Measurements from ENCODE around the gene LSS. TPM values are rescaled to one million over a fixed set of nuclear protein-coding genes. Genes with fewer than 3 reads are reported as not detected.

LSS gene
- total and polyA plus RNA-seq, 4 donors, result 27.6 to 194 (median 89.3) TPM

DNA sequence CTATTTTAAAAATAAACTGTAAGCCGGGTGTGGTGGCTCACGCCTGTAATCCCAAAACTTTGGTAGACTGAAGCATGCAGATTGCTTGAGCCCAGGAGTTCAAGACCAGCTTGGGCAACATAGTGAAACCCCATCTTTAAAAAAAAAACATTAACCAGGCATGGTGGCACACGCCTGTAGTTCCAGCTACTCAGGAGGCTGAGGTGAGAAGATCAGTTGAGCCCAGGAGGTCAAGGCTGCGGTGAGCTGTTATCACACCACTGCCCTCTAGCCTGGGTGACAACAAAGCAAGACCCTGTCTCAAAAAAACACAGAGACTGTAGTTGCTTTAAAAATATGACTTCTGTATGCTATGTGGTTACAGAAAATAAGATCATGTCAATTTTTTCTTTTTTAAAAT lies 24.3 kb upstream of the LSS start:
- no peak overlapping the region for H3K9ac ChIP-seq (ENCODE audit: low read depth in 1 of 2, low read length in 2 of 2)
- no peak overlapping the region for H3K27ac ChIP-seq (ENCODE audit: low read depth in 1 of 2, low read length in 2 of 2)
- no peaks in the 10 kb centered on the region for H3K27me3 ChIP-seq (ENCODE audit: control insufficient read depth in 4 of 4, insufficient read depth in 4 of 4, low read length in 3 of 4)
- TF ChIP-seq HNF4G (IDR thresholded peaks at IDR 0.05) (no peak), JUND (IDR thresholded peaks at IDR 0.05) (no peak), HNF4A (conservative IDR thresholded peaks at IDR 0.05) (no peak), FOXA1 (IDR thresholded peaks at IDR 0.05) (no peak), RXRA (IDR thresholded peaks at IDR 0.05) (no peak), EGR1 (IDR thresholded peaks at IDR 0.05; ENCODE audit: low read depth in 2 of 2) (no peak), FOXA2 (IDR thresholded peaks at IDR 0.05) (no peak), NR2F2 (IDR thresholded peaks at IDR 0.05) (no peak), TAF1 (conservative IDR thresholded peaks at IDR 0.05) (no peak), YY1 (IDR thresholded peaks at IDR 0.05) (no peak), ZBTB33 (IDR thresholded peaks at IDR 0.05) (no peak), RAD21 (IDR thresholded peaks at IDR 0.05) (no peak)
- TF ChIP-seq, protein P1, sequence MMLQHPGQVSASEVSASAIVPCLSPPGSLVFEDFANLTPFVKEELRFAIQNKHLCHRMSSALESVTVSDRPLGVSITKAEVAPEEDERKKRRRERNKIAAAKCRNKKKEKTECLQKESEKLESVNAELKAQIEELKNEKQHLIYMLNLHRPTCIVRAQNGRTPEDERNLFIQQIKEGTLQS (IDR thresholded peaks at IDR 0.05), result no peak
- TF ChIP-seq, protein P2, sequence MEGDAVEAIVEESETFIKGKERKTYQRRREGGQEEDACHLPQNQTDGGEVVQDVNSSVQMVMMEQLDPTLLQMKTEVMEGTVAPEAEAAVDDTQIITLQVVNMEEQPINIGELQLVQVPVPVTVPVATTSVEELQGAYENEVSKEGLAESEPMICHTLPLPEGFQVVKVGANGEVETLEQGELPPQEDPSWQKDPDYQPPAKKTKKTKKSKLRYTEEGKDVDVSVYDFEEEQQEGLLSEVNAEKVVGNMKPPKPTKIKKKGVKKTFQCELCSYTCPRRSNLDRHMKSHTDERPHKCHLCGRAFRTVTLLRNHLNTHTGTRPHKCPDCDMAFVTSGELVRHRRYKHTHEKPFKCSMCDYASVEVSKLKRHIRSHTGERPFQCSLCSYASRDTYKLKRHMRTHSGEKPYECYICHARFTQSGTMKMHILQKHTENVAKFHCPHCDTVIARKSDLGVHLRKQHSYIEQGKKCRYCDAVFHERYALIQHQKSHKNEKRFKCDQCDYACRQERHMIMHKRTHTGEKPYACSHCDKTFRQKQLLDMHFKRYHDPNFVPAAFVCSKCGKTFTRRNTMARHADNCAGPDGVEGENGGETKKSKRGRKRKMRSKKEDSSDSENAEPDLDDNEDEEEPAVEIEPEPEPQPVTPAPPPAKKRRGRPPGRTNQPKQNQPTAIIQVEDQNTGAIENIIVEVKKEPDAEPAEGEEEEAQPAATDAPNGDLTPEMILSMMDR (IDR thresholded peaks at IDR 0.05; ENCODE audit: low read depth, low read length, missing input control), result no peak
- TF ChIP-seq, protein P3, sequence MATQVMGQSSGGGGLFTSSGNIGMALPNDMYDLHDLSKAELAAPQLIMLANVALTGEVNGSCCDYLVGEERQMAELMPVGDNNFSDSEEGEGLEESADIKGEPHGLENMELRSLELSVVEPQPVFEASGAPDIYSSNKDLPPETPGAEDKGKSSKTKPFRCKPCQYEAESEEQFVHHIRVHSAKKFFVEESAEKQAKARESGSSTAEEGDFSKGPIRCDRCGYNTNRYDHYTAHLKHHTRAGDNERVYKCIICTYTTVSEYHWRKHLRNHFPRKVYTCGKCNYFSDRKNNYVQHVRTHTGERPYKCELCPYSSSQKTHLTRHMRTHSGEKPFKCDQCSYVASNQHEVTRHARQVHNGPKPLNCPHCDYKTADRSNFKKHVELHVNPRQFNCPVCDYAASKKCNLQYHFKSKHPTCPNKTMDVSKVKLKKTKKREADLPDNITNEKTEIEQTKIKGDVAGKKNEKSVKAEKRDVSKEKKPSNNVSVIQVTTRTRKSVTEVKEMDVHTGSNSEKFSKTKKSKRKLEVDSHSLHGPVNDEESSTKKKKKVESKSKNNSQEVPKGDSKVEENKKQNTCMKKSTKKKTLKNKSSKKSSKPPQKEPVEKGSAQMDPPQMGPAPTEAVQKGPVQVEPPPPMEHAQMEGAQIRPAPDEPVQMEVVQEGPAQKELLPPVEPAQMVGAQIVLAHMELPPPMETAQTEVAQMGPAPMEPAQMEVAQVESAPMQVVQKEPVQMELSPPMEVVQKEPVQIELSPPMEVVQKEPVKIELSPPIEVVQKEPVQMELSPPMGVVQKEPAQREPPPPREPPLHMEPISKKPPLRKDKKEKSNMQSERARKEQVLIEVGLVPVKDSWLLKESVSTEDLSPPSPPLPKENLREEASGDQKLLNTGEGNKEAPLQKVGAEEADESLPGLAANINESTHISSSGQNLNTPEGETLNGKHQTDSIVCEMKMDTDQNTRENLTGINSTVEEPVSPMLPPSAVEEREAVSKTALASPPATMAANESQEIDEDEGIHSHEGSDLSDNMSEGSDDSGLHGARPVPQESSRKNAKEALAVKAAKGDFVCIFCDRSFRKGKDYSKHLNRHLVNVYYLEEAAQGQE (IDR thresholded peaks at IDR 0.05), result no peak
- TF ChIP-seq, protein P4, sequence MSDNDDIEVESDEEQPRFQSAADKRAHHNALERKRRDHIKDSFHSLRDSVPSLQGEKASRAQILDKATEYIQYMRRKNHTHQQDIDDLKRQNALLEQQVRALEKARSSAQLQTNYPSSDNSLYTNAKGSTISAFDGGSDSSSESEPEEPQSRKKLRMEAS (IDR thresholded peaks at IDR 0.05), result no peak
- no peaks in the 10 kb centered on the region for H3K4me1 ChIP-seq (ENCODE audit: control insufficient read depth in 4 of 4, insufficient read depth in 4 of 4, low read length in 3 of 4)
- peaks cover 14 to 82% (median 59%) of the 10 kb centered on the region in 4 donors for H3K36me3 ChIP-seq (ENCODE audit: control insufficient read depth in 4 of 4, insufficient read depth in 3 of 4, low read depth in 1 of 4, low read length in 3 of 4)
- 94% methylated on average over 4 of the region's 4 CpGs for WGBS
- H3K4me3 ChIP-seq (ENCODE audit: low read depth in 1 of 3, low read length in 3 of 3), result no peak overlapping the region
- no peak for DNase-seq (ENCODE audit: low spot score)
- H3K9me3 ChIP-seq (ENCODE audit: control insufficient read depth in 4 of 4, low read length in 3 of 4), result no peaks in the 10 kb centered on the region

- DNase-seq (ENCODE audit: low spot score), result no peak
- Histone ChIP-seq H3K27me3 (ENCODE audit: control insufficient read depth in 4 of 4, insufficient read depth in 4 of 4, low read length in 3 of 4) (no peaks in the 10 kb centered on the region), H3K9me3 (ENCODE audit: control insufficient read depth in 4 of 4, low read length in 3 of 4) (no peaks in the 10 kb centered on the region), H3K9ac (ENCODE audit: low read depth in 1 of 2, low read length in 2 of 2) (no peak overlapping the region), H3K27ac (ENCODE audit: low read depth in 1 of 2, low read length in 2 of 2) (no peak overlapping the region), H3K4me1 (ENCODE audit: control insufficient read depth in 4 of 4, insufficient read depth in 4 of 4, low read length in 3 of 4) (peaks cover 0 to 6% (median 2%) of the 10 kb centered on the region in 4 donors), H3K4me3 (ENCODE audit: low read depth in 1 of 3, low read length in 3 of 3) (no peak overlapping the region), H3K36me3 (ENCODE audit: control insufficient read depth in 4 of 4, insufficient read depth in 3 of 4, low read depth in 1 of 4, low read length in 3 of 4) (peaks cover 10 to 77% (median 53%) of the 10 kb centered on the region in 4 donors)
- TF ChIP-seq NR2F2 (IDR thresholded peaks at IDR 0.05) (no peak), RAD21 (IDR thresholded peaks at IDR 0.05) (no peak), RXRA (IDR thresholded peaks at IDR 0.05) (no peak), SP1 (IDR thresholded peaks at IDR 0.05) (no peak), JUND (IDR thresholded peaks at IDR 0.05) (no peak), ZBTB33 (IDR thresholded peaks at IDR 0.05) (no peak)
- TF ChIP-seq, protein P4 (IDR thresholded peaks at IDR 0.05), result no peak
- 94% methylated on average over 6 of the region's 6 CpGs for WGBS
Observed at GRCh38 chr21:46250146-46250725, 21.7 kb upstream of the LSS start.
